Keratinocyte (primary cell): ENCODE data around the gene ADAMTS1. TPM values are rescaled to one million over a fixed set of nuclear protein-coding genes. Genes with fewer than 3 reads are reported as not detected.

Source experiments
- DNase-seq: peaks from one replicate; pipeline ENCODE4 v3.0.0-alpha.2; 2011; ENCODE audit warnings: low read depth, missing footprints, low spot score
- FAIRE-seq: peaks from 2 replicates; lab custom pipeline; 2011; peaks lifted over from hg19 to GRCh38; lab: Jason Lieb, UNC
- H2AFZ ChIP-seq: 2 replicates; pipeline ENCODE4 v1.6.0; 2012; ENCODE audit warnings: low read length, control low read depth, inconsistent platforms; ENCODE audit not compliant: control insufficient read depth
- H3K27ac ChIP-seq: 2 replicates; pipeline ENCODE4 v1.5.1; 2011; ENCODE audit warnings: low read length; ENCODE audit not compliant: control insufficient read depth, insufficient read depth
- H3K27me3 ChIP-seq: 3 replicates; pipeline ENCODE4 v1.6.0; 2011; ENCODE audit warnings: low read length; ENCODE audit not compliant: control insufficient read depth, insufficient read depth; ENCODE audit errors: extremely low read depth
- H3K36me3 ChIP-seq, 2 experiments: 2 replicates in 1 of 2; 3 replicates in 1 of 2; pipeline ENCODE4 v1.5.1; 2011; ENCODE audit warnings: low read length in 2 of 2, mild to moderate bottlenecking in 1 of 2; ENCODE audit not compliant: control insufficient read depth in 2 of 2, insufficient read depth in 2 of 2; ENCODE audit errors: extremely low read depth in 1 of 2
- H3K4me1 ChIP-seq: 3 replicates; pipeline ENCODE4 v1.5.1; 2011; ENCODE audit warnings: low read length; ENCODE audit not compliant: control insufficient read depth, insufficient read depth; ENCODE audit errors: extremely low read depth
- H3K4me2 ChIP-seq: 3 replicates; pipeline ENCODE4 v1.6.0; 2011; ENCODE audit warnings: low read depth, low read length; ENCODE audit not compliant: control insufficient read depth, insufficient read depth; ENCODE audit errors: extremely low read depth
- H3K4me3 ChIP-seq, 3 experiments: fragments of 200-600 bp in 1 of 3; sonication (generic) in 1 of 3; 2 replicates in 2 of 3; 3 replicates in 1 of 3; pipeline ENCODE4 v1.5.1; 2011 to 2016; ENCODE audit warnings: low read length in 3 of 3, mild to moderate bottlenecking in 3 of 3, control low read depth in 2 of 3, inconsistent platforms in 1 of 3, low read depth in 1 of 3, mixed read lengths in 1 of 3, mixed run types in 1 of 3, moderate library complexity in 1 of 3; ENCODE audit not compliant: control insufficient read depth in 2 of 3, insufficient read depth in 2 of 3; ENCODE audit errors: extremely low read depth in 1 of 3
- H3K79me2 ChIP-seq: 2 replicates; pipeline ENCODE4 v1.6.0; 2012; ENCODE audit warnings: low read length; ENCODE audit not compliant: control insufficient read depth, insufficient read depth
- H3K9ac ChIP-seq: 3 replicates; pipeline ENCODE4 v1.6.0; 2011; ENCODE audit warnings: low read length; ENCODE audit not compliant: control insufficient read depth, insufficient read depth; ENCODE audit errors: extremely low read depth
- H3K9me1 ChIP-seq: 3 replicates; pipeline ENCODE4 v1.6.0; 2011; ENCODE audit warnings: low read length; ENCODE audit not compliant: control insufficient read depth, insufficient read depth; ENCODE audit errors: extremely low read depth
- H3K9me3 ChIP-seq: 2 replicates; pipeline ENCODE4 v1.5.1; 2012; ENCODE audit warnings: low read depth, low read length; ENCODE audit not compliant: control insufficient read depth
- H4K20me1 ChIP-seq: 3 replicates; pipeline ENCODE4 v1.6.0; 2011; ENCODE audit warnings: low read length; ENCODE audit not compliant: control insufficient read depth, insufficient read depth; ENCODE audit errors: extremely low read depth
- EZH2 ChIP-seq: IDR thresholded peaks from one replicate; pipeline ENCODE4 v1.6.1; 2012; ENCODE audit warnings: inconsistent platforms, mild to moderate bottlenecking, low read length, moderate library complexity
- dilution Hi-C: fragments of 300-500 bp; cut with MboI; formaldehyde crosslinking; loops from one replicate; pipeline ENCODE4 v1.7.0; 2020; ENCODE audit warnings: low sequenced_read_pairs; ENCODE audit not compliant: extremely low pct_ligation_motif_present
- polyA plus RNA-seq, 5 experiments: library from polyadenylated mRNA; depleted of rRNA in 3 of 5; stranded (reverse) in 3 of 5; stranded (forward) in 1 of 5; unstranded in 1 of 5; fragments of >200 nt; gene quantifications; 1 replicate in 1 of 5; 2 replicates in 3 of 5; 3 replicates in 1 of 5; pipeline versions ENCODE4 v1.2.1 to v1.2.3, GENCODE V29; 2011 to 2012; ENCODE audit warnings: missing spikeins in 2 of 5, low read depth in 1 of 5, low replicate concordance in 1 of 5
- TF ChIP-seq, protein P1 (sequence below), 3 experiments: IDR thresholded peaks in 1 of 3; conservative IDR thresholded peaks in 1 of 3; optimal IDR thresholded peaks in 1 of 3; 2 replicates in 2 of 3; 3 replicates in 1 of 3; pipeline versions ENCODE3 to v1.5.1; 2011; ENCODE audit warnings: low read length in 3 of 3, mild to moderate bottlenecking in 3 of 3, moderate library complexity in 2 of 3, control low read depth in 1 of 3, inconsistent platforms in 1 of 3; ENCODE audit not compliant: insufficient read depth in 2 of 3; ENCODE audit errors: extremely low read depth in 1 of 3

Gene ADAMTS1
- polyA plus RNA-seq, 1 donor (not counting 4 experiments of a cell fraction or from before 2014, with no cell fraction given) = 344 TPM

DNA sequence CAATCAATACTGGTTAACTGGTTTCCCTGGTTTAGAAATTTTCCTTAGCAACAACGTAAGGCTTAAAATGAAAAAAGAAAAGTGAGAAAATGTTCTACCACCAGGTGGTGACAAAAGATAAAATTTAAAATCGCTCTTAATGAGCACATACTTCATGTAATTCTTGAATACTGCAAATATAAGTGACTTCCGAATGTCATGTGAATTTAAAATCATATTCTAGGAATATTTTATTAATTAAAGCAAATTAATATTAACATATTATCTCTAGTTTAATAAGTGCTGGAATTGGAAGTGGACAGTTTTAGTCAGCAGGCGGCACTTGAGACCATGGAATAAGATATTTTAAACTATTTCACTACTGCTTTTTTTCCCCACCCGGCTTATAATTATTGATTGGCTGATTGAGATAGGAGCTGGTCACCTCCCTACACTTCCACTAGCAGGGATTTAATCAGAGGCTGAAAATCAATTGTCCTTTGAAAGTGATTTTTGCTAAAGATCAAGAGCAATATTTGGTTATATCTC is 5.0 kb upstream of the ADAMTS1 start:
- Histone ChIP-seq H3K27ac (no peak overlapping the region), H2AFZ (no peak overlapping the region), H3K9me3 (no peaks in the 10 kb centered on the region), H3K9me1 (no peaks in the 10 kb centered on the region), H3K4me1 (peaks cover 11% of the 10 kb centered on the region), H3K36me3 (no peaks in the 10 kb centered on the region), H3K27me3 (no peaks in the 10 kb centered on the region), H4K20me1 (no peaks in the 10 kb centered on the region), H3K4me2 (peak overlapping the region; percentile 25), H3K79me2 (peaks cover under 1% of the 10 kb centered on the region), H3K4me3 (no peak overlapping the region), H3K9ac (no peak overlapping the region)
- TF ChIP-seq EZH2 = no peak
- TF ChIP-seq, protein P1, sequence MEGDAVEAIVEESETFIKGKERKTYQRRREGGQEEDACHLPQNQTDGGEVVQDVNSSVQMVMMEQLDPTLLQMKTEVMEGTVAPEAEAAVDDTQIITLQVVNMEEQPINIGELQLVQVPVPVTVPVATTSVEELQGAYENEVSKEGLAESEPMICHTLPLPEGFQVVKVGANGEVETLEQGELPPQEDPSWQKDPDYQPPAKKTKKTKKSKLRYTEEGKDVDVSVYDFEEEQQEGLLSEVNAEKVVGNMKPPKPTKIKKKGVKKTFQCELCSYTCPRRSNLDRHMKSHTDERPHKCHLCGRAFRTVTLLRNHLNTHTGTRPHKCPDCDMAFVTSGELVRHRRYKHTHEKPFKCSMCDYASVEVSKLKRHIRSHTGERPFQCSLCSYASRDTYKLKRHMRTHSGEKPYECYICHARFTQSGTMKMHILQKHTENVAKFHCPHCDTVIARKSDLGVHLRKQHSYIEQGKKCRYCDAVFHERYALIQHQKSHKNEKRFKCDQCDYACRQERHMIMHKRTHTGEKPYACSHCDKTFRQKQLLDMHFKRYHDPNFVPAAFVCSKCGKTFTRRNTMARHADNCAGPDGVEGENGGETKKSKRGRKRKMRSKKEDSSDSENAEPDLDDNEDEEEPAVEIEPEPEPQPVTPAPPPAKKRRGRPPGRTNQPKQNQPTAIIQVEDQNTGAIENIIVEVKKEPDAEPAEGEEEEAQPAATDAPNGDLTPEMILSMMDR (optimal IDR thresholded peaks at IDR 0.05 in 1 of 3, IDR thresholded peaks at IDR 0.05 in 1 of 3, conservative IDR thresholded peaks at IDR 0.05 in 1 of 3; ENCODE audit: extremely low read depth in 1 of 3, insufficient read depth in 2 of 3, low read length in 3 of 3) = peak in 2 of 3 experiments; percentile 35
- DNase-seq = no peak
- dilution Hi-C loops = no loop called here
- FAIRE-seq = no peak

DNA sequence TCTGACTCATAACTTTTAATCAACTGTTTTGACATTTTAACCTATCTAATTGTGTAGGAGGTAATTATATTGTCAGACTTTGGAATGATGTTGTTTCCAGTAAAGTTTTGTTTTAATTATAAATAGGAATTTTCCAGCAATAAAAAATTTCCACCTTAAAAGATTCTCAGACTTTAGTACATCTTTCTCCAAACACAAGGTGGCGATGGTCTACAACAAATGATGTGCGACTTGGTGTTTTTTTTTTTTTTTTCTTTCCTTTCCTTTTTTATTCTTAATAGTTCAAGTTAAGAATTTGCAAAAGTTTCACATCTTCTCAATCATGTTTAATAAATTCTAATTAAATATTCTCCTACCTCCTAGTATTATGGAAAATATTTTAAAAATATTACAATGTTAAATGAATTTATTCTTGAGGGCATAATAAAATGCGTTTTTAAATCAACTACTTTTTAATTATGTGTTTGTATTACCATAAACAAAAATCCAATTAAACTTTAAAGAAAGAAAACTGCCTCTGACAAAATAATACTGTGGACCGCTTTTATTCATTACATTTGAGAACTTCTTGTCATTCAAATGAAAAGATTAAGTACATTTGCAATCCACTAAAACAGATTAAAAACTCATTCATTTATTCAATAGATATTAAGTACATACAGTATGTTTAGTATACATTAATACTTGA is 4.4 kb upstream of the ADAMTS1 start:
- H3K4me2 ChIP-seq = peak overlapping the region; percentile 25
- FAIRE-seq (no peak), DNase-seq (no peak)
- H3K9ac ChIP-seq = no peak overlapping the region
- TF ChIP-seq, protein P1 (optimal IDR thresholded peaks at IDR 0.05 in 1 of 3, IDR thresholded peaks at IDR 0.05 in 1 of 3, conservative IDR thresholded peaks at IDR 0.05 in 1 of 3; ENCODE audit: extremely low read depth in 1 of 3, insufficient read depth in 2 of 3, low read length in 3 of 3) = peak in 2 of 3 experiments; percentile 29 to 36
- TF ChIP-seq EZH2 = no peak
- peaks cover 5% of the 10 kb centered on the region for H3K79me2 ChIP-seq
- no peaks in the 10 kb centered on the region for H4K20me1 ChIP-seq
- no peak overlapping the region for H2AFZ ChIP-seq
- H3K27ac ChIP-seq = no peak overlapping the region
- dilution Hi-C loops = no loop called here
- no peaks in the 10 kb centered on the region for H3K27me3 ChIP-seq
- no peaks in the 10 kb centered on the region for H3K36me3 ChIP-seq
- no peaks in the 10 kb centered on the region for H3K9me1 ChIP-seq
- H3K4me3 ChIP-seq = no peak overlapping the region
- no peaks in the 10 kb centered on the region for H3K9me3 ChIP-seq
- H3K4me1 ChIP-seq = peaks cover 11% of the 10 kb centered on the region
